ENCODE measurements around the gene CFHR5.
"Not testable (repeated sequence)": the region's sequence is repeated elsewhere in the genome, so short reads cannot be mapped to it uniquely, and the experiment has no call there.

Gene CFHR5

GRCh38 chr1:197024460-197024859 is 47.1 kb downstream of the CFHR5 start:
- no peak for DNase-seq

GRCh38 chr1:197027359-197027758 is 50.0 kb downstream of the CFHR5 start:
- DNase-seq: no peak

GRCh38 chr1:197029749-197030148 is 52.4 kb downstream of the CFHR5 start:
- DNase-seq: no peak

GRCh38 chr1:197034631-197035339 is 57.4 kb downstream of the CFHR5 start:
- DNase-seq: not testable (repeated sequence)

DNA sequence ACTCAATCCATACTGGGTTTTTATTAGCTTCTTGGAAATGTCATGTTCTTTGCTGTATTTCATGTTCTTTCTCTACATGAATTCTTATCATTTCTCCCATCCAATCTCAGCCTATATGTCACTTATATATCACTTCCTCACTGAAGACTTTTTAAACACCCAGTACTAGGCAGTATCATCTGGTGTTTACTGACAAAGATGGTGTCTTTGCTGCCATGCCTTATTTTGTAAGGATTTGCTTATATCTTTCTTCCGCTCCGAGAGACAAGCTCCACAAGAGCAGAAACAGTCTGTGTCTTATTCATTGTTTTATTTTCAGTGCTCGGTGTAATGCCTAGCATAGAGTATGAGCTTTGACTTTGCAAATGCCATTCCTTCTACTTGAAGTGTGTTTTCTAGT is 59.5 kb downstream of the CFHR5 start:
- no peak for DNase-seq

GRCh38 chr1:197041486-197042353 is 64.4 kb downstream of the CFHR5 start:
- DNase-seq: no peak

DNA sequence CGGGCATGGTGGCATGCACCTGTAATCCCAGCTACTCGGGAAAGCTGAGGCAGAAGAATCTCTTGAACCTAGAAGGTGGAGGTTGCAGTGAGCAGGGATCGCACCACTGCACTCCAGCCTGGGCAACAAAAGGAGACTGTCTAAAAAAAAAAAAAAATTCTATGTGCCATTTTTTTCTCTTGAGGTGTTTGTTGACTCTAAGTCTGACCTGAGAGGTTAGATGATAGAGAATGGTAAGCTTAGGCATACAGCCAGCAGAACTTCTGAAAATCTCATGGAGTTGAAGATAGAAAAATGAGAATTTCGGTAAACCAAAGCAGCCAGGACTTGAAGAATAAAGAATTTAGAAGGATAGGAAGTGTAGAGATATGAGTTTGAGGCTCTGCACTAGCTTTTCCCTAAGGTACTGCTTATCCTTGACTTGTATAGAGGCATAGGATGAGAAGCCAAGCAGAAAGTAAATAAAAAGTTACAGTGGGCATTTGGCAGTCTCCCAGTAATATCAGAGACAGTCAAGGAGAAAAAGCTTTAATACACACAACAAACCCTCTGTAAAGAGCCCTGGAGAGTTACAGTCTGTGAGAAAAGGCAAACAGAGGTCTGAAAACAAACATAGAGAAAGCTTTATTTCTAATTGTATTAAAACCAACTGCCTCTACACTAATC is 65.5 kb downstream of the CFHR5 start:
- no peak for DNase-seq

GRCh38 chr1:197049100-197049499 is 71.7 kb downstream of the CFHR5 start:
- no peak for DNase-seq
